GM13977 (cell line): ENCODE data around the gene VSTM5.
"Not testable (repeated sequence)": the region's sequence is repeated elsewhere in the genome, so short reads cannot be mapped to it uniquely, and the experiment has no call there.

ENCODE experiments used
- DNase-seq: peaks from one replicate; pipeline ENCODE4 v3.0.0; 2012; ENCODE audit warnings: low spot score
- CTCF ChIP-seq: IDR thresholded peaks from 2 replicates; pipeline ENCODE4 v1.5.1; 2012; ENCODE audit warnings: mild to moderate bottlenecking, control low read depth; ENCODE audit not compliant: insufficient read depth; ENCODE audit errors: extremely low read depth, missing control alignments
- in situ Hi-C: fragments of 300-500 bp; cut with MboI; formaldehyde crosslinking; loops from one replicate; pipeline ENCODE4 v1.12.0; 2022; ENCODE audit warnings: low sequenced_read_pairs, low pct_unique_long_range_greater_than_20kb, mixed read lengths, inconsistent platforms; ENCODE audit not compliant: unreplicated experiment

VSTM5 gene

GRCh38 chr11:93870616-93871015, 20.2 kb upstream of the VSTM5 start:
- no peak for TF ChIP-seq CTCF
- DNase-seq = no peak
- in situ Hi-C loops = no loop called here

GRCh38 chr11:93869830-93870229, 19.4 kb upstream of the VSTM5 start:
- TF ChIP-seq CTCF = no peak
- in situ Hi-C loops = no loop called here
- no peak for DNase-seq

- DNase-seq, in situ Hi-C loops: not testable (repeated sequence)
- TF ChIP-seq CTCF = peak; percentile 27
Observed at GRCh38 chr11:93868404-93868803, 18.0 kb upstream of the VSTM5 start.

GRCh38 chr11:93861808-93862207, 11.4 kb upstream of the VSTM5 start:
- in situ Hi-C loops = no loop called here
- DNase-seq = no peak
- TF ChIP-seq CTCF = no peak

- in situ Hi-C loops = no loop called here
- TF ChIP-seq CTCF = no peak
Observed at GRCh38 chr11:93858121-93858775, 7.8 kb upstream of the VSTM5 start.

GRCh38 chr11:93857413-93858120, 7.1 kb upstream of the VSTM5 start:
- no peak for TF ChIP-seq CTCF
- DNase-seq = no peak
- in situ Hi-C loops = no loop called here

More at GRCh38 chr11:93858121-93858775, 7.8 kb upstream of the VSTM5 start:
- no peak for DNase-seq
